Neural progenitor cell (in vitro differentiated cells): Measurements from ENCODE around the gene ILKAP.

Experiments used
- EZH2 ChIP-seq: fragments of 200-600 bp; sonication (generic); IDR thresholded peaks from 2 replicates; pipeline ENCODE4 v1.6.1; 2017; ENCODE audit warnings: antibody characterized with exemption, mild to moderate bottlenecking, moderate library complexity
- TF ChIP-seq, protein P1 (sequence below): fragments of 200-600 bp; sonication (generic); IDR thresholded peaks from 2 replicates; pipeline ENCODE4 v1.5.1; 2017; ENCODE audit warnings: antibody characterized with exemption, mild to moderate bottlenecking

DNA sequence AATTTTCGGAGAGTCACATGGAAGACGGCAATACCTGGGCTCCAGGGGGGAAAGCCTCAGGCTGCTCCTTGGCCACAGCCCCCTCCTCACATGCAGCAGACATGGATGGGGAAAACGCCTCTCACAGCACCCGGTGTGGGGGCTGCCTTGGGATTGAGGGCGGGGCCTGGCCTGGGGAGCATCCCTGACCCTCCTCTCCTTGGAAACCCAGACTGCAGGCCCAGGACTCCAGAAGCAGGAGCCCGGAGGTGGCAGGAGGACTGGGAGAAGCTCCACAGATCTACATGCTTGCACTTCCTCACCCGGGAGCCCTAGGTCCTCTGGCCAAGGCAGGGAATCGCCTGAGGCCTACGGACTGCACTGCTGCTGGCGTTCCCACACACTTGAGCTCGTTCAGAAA lies 48.5 kb upstream of the ILKAP start:
- TF ChIP-seq, protein P1, sequence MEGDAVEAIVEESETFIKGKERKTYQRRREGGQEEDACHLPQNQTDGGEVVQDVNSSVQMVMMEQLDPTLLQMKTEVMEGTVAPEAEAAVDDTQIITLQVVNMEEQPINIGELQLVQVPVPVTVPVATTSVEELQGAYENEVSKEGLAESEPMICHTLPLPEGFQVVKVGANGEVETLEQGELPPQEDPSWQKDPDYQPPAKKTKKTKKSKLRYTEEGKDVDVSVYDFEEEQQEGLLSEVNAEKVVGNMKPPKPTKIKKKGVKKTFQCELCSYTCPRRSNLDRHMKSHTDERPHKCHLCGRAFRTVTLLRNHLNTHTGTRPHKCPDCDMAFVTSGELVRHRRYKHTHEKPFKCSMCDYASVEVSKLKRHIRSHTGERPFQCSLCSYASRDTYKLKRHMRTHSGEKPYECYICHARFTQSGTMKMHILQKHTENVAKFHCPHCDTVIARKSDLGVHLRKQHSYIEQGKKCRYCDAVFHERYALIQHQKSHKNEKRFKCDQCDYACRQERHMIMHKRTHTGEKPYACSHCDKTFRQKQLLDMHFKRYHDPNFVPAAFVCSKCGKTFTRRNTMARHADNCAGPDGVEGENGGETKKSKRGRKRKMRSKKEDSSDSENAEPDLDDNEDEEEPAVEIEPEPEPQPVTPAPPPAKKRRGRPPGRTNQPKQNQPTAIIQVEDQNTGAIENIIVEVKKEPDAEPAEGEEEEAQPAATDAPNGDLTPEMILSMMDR, result no peak
- TF ChIP-seq EZH2, result no peak
